ENCODE measurements around the gene DHTKD1. TPM values are rescaled to one million over a fixed set of nuclear protein-coding genes. Genes with fewer than 3 reads are reported as not detected.

DHTKD1 gene
- total RNA-seq, 1 experiment from 2014 or later = 20.6 TPM

DNA sequence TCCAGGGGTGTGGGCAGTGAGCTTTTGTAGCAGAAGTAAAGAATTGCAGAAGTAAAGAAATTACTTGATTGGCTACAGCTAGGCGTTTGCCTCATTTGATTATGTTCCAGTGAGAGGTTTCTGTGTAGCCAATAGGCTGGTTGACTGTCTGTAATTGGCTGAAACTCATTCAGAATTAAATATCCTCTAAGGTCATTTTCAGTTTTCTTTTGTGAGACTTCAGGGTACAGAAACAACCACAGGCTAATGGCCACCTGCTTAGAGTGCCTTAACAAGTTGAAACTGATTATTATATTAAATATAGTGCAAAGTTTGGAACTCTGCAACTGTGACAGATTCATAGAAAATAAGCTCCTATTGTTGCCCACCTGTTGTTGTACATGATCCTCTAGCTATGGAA, 71.3 kb downstream of the DHTKD1 start (continued):
- TF ChIP-seq CBX3 (IDR thresholded peaks at IDR 0.05; ENCODE audit: low read depth) (no peak), JUND (IDR thresholded peaks at IDR 0.05) (no peak), POLR2A (IDR thresholded peaks at IDR 0.05; ENCODE audit: borderline replicate concordance, extremely low read depth, insufficient read depth, insufficient read length) (no peak), CEBPB (IDR thresholded peaks at IDR 0.05; ENCODE audit: low read depth) (no peak), YY1 (IDR thresholded peaks at IDR 0.05; ENCODE audit: extremely low read depth, insufficient replicate concordance, low read depth, low read length) (no peak), EGR1 (IDR thresholded peaks at IDR 0.05; ENCODE audit: low read depth) (no peak), ZFX (IDR thresholded peaks at IDR 0.05) (no peak)
- TF ChIP-seq, protein P1, sequence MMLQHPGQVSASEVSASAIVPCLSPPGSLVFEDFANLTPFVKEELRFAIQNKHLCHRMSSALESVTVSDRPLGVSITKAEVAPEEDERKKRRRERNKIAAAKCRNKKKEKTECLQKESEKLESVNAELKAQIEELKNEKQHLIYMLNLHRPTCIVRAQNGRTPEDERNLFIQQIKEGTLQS (IDR thresholded peaks at IDR 0.05) = no peak
- TF ChIP-seq, protein P2, sequence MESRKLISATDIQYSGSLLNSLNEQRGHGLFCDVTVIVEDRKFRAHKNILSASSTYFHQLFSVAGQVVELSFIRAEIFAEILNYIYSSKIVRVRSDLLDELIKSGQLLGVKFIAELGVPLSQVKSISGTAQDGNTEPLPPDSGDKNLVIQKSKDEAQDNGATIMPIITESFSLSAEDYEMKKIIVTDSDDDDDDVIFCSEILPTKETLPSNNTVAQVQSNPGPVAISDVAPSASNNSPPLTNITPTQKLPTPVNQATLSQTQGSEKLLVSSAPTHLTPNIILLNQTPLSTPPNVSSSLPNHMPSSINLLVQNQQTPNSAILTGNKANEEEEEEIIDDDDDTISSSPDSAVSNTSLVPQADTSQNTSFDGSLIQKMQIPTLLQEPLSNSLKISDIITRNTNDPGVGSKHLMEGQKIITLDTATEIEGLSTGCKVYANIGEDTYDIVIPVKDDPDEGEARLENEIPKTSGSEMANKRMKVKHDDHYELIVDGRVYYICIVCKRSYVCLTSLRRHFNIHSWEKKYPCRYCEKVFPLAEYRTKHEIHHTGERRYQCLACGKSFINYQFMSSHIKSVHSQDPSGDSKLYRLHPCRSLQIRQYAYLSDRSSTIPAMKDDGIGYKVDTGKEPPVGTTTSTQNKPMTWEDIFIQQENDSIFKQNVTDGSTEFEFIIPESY (IDR thresholded peaks at IDR 0.05; ENCODE audit: extremely low read depth, insufficient replicate concordance, low read length) = no peak
- TF ChIP-seq, protein P3, sequence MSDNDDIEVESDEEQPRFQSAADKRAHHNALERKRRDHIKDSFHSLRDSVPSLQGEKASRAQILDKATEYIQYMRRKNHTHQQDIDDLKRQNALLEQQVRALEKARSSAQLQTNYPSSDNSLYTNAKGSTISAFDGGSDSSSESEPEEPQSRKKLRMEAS (IDR thresholded peaks at IDR 0.05) = no peak

DNA sequence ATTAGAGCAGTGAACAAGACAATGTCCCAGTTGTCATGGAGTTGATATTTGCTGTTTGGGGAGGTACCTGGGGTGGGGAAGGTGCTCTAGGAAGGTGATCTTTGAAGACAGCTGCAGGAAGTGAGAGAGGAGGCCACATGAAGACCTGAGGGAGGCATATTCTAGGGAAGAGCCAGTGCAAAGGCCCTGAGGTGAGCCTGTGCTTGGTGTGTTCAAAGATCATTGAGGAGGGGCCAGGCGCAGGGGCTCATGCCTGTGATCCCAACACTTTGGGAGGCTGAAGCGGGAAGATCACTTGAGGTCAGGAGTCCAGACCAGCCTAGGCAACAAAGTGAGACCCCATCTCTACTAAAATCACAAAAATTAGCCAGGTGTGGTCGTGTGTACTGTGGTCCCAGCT, 75.8 kb downstream of the DHTKD1 start:
- Histone ChIP-seq H3K9ac (ENCODE audit: low read length) (no peak overlapping the region), H3K36me3 (ENCODE audit: control insufficient read depth in 1 of 2, insufficient read depth in 2 of 2, low read length in 2 of 2) (peaks cover 5 to 7% of the 10 kb centered on the region in 2 experiments; a peak in 2 of 4 replicates), H3K27me3 (ENCODE audit: insufficient read depth, low read length) (no peaks in the 10 kb centered on the region), H2AFZ (ENCODE audit: low read depth, low read length, poor library complexity, severe bottlenecking) (no peak overlapping the region), H4K20me1 (ENCODE audit: insufficient read depth) (no peaks in the 10 kb centered on the region), H3K79me2 (ENCODE audit: insufficient read depth, low read length) (no peaks in the 10 kb centered on the region), H3K4me1 (ENCODE audit: control insufficient read depth in 1 of 2, insufficient read depth in 2 of 2, low read length in 2 of 2) (no peaks in the 10 kb centered on the region), H3K4me3 (replicated peaks in 1 of 2; ENCODE audit: low read depth in 1 of 2, low read length in 2 of 2) (no peak overlapping the region), H3K9me3 (ENCODE audit: control insufficient read depth in 1 of 2, insufficient read depth in 1 of 2, low read depth in 1 of 2, low read length in 2 of 2) (no peaks in the 10 kb centered on the region), H3K4me2 (ENCODE audit: low read length) (no peak overlapping the region), H3K27ac (ENCODE audit: low read depth, low read length) (no peak overlapping the region), H3K9me2 (ENCODE audit: insufficient read depth) (no peaks in the 10 kb centered on the region)
- DNase-seq (ENCODE audit: low read depth, low spot score) (no peak), ATAC-seq (no peak)
- intact Hi-C loops (cut with micrococcal nuclease) = no loop called here
- CTCF ChIA-PET = no interaction called here
- RAD21 ChIA-PET (ENCODE audit: low non-redundant PET in 1 of 2, low total read pairs in 2 of 2, uncharacterized antibody in 2 of 2, unreplicated experiment in 2 of 2) = no interaction called here
- POLR2A ChIA-PET = no interaction called here
- BruUV-seq (replicated peaks) = no TSS peak
- TF ChIP-seq, protein P1 (IDR thresholded peaks at IDR 0.05) = no peak
- TF ChIP-seq EZH2phosphoT487 (IDR thresholded peaks at IDR 0.05; ENCODE audit: borderline replicate concordance) (no peak), ZFX (IDR thresholded peaks at IDR 0.05) (no peak), SRF (IDR thresholded peaks at IDR 0.05; ENCODE audit: low read depth) (no peak), EGR1 (IDR thresholded peaks at IDR 0.05; ENCODE audit: low read depth) (no peak), JUND (IDR thresholded peaks at IDR 0.05) (no peak), SIN3A (IDR thresholded peaks at IDR 0.05; ENCODE audit: low read depth) (no peak), EZH2 (IDR thresholded peaks at IDR 0.05) (no peak)
- TF ChIP-seq, protein P4, sequence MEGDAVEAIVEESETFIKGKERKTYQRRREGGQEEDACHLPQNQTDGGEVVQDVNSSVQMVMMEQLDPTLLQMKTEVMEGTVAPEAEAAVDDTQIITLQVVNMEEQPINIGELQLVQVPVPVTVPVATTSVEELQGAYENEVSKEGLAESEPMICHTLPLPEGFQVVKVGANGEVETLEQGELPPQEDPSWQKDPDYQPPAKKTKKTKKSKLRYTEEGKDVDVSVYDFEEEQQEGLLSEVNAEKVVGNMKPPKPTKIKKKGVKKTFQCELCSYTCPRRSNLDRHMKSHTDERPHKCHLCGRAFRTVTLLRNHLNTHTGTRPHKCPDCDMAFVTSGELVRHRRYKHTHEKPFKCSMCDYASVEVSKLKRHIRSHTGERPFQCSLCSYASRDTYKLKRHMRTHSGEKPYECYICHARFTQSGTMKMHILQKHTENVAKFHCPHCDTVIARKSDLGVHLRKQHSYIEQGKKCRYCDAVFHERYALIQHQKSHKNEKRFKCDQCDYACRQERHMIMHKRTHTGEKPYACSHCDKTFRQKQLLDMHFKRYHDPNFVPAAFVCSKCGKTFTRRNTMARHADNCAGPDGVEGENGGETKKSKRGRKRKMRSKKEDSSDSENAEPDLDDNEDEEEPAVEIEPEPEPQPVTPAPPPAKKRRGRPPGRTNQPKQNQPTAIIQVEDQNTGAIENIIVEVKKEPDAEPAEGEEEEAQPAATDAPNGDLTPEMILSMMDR (IDR thresholded peaks at IDR 0.05 in 2 of 3, conservative IDR thresholded peaks at IDR 0.05 in 1 of 3; ENCODE audit: borderline replicate concordance in 1 of 3, insufficient read depth in 1 of 3, low read depth in 2 of 3, low read length in 2 of 3) = no peak
- TF ChIP-seq, protein P2 (IDR thresholded peaks at IDR 0.05; ENCODE audit: extremely low read depth, insufficient replicate concordance, low read length) = no peak

Data from HCT116 (cell line).